Measurements from ENCODE around the gene TPO.

Gene TPO

DNA sequence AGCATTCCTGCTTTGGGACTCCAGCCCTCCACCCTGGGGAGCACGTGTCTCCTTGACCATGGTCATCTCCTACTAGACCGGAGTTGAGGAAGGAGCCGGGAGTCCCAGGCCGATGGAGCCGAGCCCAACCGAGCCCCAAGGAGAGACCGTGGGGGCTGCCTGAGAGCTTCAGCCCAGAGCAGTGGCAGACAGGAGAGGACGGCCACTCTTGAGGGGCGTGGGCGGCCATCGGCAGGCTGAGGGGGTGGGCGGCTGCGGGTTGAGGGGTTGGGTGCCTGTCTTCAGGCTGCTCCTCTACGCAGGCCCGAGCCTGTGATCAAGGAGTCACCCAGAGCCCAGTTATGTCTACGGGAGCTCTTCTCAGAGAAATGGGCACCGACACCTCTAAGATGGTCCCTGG, 172.4 kb downstream of the TPO start:
- TF ChIP-seq, protein P1, sequence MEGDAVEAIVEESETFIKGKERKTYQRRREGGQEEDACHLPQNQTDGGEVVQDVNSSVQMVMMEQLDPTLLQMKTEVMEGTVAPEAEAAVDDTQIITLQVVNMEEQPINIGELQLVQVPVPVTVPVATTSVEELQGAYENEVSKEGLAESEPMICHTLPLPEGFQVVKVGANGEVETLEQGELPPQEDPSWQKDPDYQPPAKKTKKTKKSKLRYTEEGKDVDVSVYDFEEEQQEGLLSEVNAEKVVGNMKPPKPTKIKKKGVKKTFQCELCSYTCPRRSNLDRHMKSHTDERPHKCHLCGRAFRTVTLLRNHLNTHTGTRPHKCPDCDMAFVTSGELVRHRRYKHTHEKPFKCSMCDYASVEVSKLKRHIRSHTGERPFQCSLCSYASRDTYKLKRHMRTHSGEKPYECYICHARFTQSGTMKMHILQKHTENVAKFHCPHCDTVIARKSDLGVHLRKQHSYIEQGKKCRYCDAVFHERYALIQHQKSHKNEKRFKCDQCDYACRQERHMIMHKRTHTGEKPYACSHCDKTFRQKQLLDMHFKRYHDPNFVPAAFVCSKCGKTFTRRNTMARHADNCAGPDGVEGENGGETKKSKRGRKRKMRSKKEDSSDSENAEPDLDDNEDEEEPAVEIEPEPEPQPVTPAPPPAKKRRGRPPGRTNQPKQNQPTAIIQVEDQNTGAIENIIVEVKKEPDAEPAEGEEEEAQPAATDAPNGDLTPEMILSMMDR (IDR thresholded peaks at IDR 0.05), result no peak
- no peaks in the 10 kb centered on the region for H3K36me3 ChIP-seq (ENCODE audit: control insufficient read depth, insufficient read depth, low read length)
- no peaks in the 10 kb centered on the region for H3K4me1 ChIP-seq
- H3K9ac ChIP-seq, result no peak overlapping the region
- no peak overlapping the region for H3K27ac ChIP-seq
- H2AFZ ChIP-seq, result no peak overlapping the region
- no peaks in the 10 kb centered on the region for H3K27me3 ChIP-seq (ENCODE audit: control insufficient read depth, insufficient read depth, low read length)
- H3K4me3 ChIP-seq (ENCODE audit: low read depth, low read length), result no peak overlapping the region
- peaks cover 4% of the 10 kb centered on the region for H3K9me3 ChIP-seq (ENCODE audit: control insufficient read depth, low read length)
- H3K79me2 ChIP-seq, result no peaks in the 10 kb centered on the region
- no peak overlapping the region for H3K4me2 ChIP-seq (ENCODE audit: low read length)

DNA sequence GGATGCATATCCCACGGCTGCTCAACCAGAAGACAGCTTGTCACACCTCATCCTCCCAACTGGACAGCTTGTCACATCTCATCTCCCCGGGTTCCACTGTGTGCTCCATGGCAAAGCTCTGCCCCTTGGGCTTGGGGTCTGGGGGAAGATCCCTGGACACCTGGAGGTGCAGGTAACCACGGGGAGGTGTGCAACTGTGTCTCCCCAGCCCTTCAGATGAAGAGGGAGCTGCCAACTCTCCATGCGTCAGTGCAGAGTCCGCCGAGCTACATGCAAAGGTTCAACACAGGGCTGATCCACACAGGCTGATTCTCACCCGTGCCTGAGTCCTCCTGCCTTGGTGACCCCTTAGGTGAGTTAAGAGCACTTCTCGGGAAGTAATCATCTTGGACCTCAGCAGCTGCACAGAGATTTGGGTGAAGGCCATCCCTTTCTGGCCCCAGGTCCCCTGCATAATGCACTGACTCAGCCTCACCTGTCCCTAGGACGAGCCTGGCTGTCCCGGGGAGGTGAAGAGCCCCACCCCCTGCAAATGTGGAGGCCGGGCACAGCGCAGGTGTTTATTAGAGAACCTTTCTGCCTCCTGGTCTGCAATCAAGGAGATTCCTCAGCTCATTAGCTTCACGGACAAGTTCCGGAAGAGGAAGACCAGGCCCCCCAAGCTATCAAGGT, 173.1 kb downstream of the TPO start:
- no peaks in the 10 kb centered on the region for H3K79me2 ChIP-seq
- no peak overlapping the region for H3K4me2 ChIP-seq (ENCODE audit: low read length)
- no peak overlapping the region for H3K9ac ChIP-seq
- TF ChIP-seq, protein P1 (IDR thresholded peaks at IDR 0.05), result no peak
- peaks cover 4% of the 10 kb centered on the region for H3K9me3 ChIP-seq (ENCODE audit: control insufficient read depth, low read length)
- no peaks in the 10 kb centered on the region for H3K36me3 ChIP-seq (ENCODE audit: control insufficient read depth, insufficient read depth, low read length)
- H2AFZ ChIP-seq, result no peak overlapping the region
- H3K27me3 ChIP-seq (ENCODE audit: control insufficient read depth, insufficient read depth, low read length), result no peaks in the 10 kb centered on the region
- H3K27ac ChIP-seq, result no peak overlapping the region
- no peaks in the 10 kb centered on the region for H3K4me1 ChIP-seq
- no peak overlapping the region for H3K4me3 ChIP-seq (ENCODE audit: low read depth, low read length)

DNA sequence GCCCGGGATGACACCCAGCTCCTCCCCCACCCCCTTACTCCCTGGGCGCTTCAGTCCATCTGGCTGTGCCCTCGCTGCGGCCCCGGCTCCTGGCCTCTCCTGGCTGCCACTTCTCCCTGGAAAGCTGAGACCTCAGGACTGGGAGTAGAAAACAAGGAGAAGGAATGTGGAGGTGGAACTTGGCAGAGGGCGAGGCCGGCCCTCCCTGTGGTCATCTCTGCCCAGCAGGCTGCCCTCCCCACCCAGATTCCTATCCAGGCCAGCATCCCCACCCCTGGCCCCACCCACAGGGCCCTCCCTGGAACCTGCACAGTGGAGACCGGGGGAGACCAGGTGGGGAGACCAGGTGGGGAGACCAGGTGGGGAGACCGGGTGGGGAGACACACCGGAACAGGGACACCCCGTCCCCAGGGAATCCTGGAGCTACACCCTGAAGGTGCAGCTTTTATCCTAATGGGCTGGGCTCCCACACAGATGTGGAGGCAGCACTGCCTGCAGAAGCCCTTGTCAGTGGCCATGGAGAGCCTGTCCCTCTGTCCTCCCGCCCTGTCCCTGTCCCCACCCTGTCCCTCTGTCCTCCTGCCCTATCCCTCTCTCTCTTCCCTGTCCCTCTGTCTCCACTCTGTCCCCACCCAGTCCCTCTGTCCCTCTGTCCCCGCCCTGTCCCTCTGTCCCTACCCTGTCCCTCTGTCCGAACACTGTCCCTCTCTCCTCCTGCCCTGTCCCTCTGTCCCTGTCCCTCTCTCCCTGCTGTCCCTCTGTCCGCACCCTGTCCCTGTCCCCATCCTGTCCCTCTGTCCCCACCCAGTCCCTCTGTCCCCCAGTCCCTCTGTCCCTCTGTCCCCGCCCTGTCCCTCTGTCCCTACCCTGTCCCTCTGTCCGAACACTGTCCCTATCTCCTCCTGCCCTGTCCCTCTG, 173.9 kb downstream of the TPO start:
- H3K79me2 ChIP-seq, result no peaks in the 10 kb centered on the region
- peaks cover 4% of the 10 kb centered on the region for H3K9me3 ChIP-seq (ENCODE audit: control insufficient read depth, low read length)
- no peaks in the 10 kb centered on the region for H3K4me1 ChIP-seq
- no peak overlapping the region for H2AFZ ChIP-seq
- H3K36me3 ChIP-seq (ENCODE audit: control insufficient read depth, insufficient read depth, low read length), result no peaks in the 10 kb centered on the region
- H3K27me3 ChIP-seq (ENCODE audit: control insufficient read depth, insufficient read depth, low read length), result no peaks in the 10 kb centered on the region
- H3K4me2 ChIP-seq (ENCODE audit: low read length), result no peak overlapping the region
- no peak overlapping the region for H3K27ac ChIP-seq
- no peak overlapping the region for H3K4me3 ChIP-seq (ENCODE audit: low read depth, low read length)
- TF ChIP-seq, protein P1 (IDR thresholded peaks at IDR 0.05), result no peak
- no peak overlapping the region for H3K9ac ChIP-seq

DNA sequence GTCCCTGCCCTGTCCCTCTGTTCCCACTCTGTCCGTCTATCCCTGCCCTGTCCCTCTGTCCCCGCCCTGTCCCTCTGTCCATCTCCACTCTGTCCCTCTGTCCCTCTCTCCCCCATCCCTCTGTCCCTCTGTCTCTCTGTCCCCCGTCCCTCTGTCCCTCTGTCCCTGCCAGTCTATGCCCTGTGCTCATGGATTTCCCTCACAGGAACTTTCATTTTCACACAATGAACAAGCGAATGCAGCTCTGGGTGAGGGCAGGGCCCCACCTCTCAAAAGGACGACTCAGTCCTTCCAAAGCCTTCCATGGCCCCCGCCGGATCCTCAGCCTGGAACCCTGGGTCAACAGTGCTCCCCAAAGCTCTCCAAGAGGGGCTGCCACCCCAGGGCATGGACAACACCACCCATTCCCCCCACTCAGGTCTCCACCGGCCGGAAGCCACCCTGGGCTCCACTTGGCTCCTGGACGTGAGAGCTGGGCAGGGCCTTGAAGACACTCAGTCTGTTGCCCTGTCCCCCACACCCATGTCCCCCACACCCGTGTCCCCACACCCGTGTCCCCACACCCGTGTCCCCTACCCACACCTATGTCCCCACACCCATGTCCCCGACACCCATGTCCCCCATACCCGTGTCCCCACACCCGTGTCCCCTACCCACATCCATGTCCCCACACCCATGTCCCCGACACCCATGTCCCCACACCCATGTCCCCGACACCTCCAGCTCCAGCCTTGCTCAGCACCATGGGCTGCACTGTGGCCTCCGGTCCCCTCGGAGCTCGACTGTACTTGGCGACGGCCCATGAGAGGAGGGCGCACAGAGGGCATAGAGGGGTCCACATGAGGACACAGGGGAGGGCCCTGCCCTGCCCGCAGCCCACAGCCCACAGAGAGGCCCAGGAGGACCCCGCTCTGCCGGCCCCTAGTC, 175.1 kb downstream of the TPO start:
- TF ChIP-seq, protein P1 (IDR thresholded peaks at IDR 0.05), result no peak
- no peaks in the 10 kb centered on the region for H3K4me1 ChIP-seq
- H3K27ac ChIP-seq, result no peak overlapping the region
- H3K4me2 ChIP-seq (ENCODE audit: low read length), result no peak overlapping the region
- no peak overlapping the region for H2AFZ ChIP-seq
- H3K79me2 ChIP-seq, result no peaks in the 10 kb centered on the region
- no peak overlapping the region for H3K4me3 ChIP-seq (ENCODE audit: low read depth, low read length)
- H3K27me3 ChIP-seq (ENCODE audit: control insufficient read depth, insufficient read depth, low read length), result no peaks in the 10 kb centered on the region
- no peaks in the 10 kb centered on the region for H3K36me3 ChIP-seq (ENCODE audit: control insufficient read depth, insufficient read depth, low read length)
- H3K9ac ChIP-seq, result no peak overlapping the region
- H3K9me3 ChIP-seq (ENCODE audit: control insufficient read depth, low read length), result peaks cover 4% of the 10 kb centered on the region

Data from parathyroid adenoma (tissue), 2 donors.